Measurements from ENCODE around the gene C1orf141.

Gene C1orf141

DNA sequence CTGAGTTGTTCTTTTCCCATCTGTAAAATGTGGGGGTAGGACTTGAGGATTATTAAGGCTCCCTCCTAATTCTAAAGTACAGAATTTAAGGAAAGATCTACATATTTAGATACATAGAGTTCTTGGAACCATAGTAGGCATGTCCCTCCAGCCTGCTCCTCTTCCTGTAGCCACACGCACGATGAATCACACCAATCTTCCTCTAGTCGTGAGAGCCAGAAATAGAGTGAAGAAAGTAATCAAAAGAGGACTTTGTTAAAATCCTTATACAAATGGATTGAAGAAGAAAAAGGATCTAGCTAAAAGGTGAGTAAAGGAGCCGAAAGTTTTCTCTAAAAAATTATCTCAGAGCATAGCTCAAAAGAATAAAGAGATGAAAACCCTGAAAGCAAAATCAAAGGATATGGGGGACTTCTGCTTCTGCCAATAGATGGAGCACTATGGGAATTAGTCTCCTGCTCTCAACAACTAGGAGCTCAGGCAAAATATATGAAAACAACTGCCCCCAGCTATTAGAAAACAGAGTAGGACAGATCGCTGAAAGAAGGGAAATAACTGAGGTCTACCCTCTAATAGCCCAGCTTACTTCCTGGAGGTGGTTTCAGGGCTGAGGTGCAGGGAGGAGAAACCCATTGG lies 8.5 kb downstream of the C1orf141 start:
- Mint-ChIP-seq H3K36me3 (no peaks in the 10 kb centered on the region), H3K4me3 (no peak overlapping the region), H3K27ac (no peak overlapping the region), H3K9me3 (no peaks in the 10 kb centered on the region), H3K27me3 (no peaks in the 10 kb centered on the region), H3K4me1 (peaks cover 14% of the 10 kb centered on the region)

DNA sequence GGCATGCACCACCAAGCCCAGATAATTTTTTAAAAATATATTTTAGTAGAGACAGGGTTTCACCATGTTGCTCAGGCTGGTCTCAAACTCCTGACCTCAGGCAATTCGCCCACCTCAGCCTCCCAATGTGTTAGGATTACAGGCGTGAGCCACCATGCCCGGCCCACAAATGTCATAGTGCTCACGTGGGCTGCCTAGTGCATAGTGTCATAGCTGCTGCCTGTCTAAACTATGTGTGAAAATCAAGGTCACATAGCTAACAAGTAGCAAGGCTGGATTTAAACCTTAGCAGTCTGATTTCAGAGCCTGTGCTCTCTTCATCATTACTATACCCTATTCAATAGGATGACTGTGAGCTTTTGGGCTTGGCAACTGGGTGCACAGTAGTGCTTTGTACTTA lies 10.3 kb downstream of the C1orf141 start:
- Mint-ChIP-seq H3K4me3 (no peak overlapping the region), H3K9me3 (peaks cover 2% of the 10 kb centered on the region), H3K36me3 (no peaks in the 10 kb centered on the region), H3K27ac (no peak overlapping the region), H3K4me1 (peaks cover 16% of the 10 kb centered on the region), H3K27me3 (no peaks in the 10 kb centered on the region)

DNA sequence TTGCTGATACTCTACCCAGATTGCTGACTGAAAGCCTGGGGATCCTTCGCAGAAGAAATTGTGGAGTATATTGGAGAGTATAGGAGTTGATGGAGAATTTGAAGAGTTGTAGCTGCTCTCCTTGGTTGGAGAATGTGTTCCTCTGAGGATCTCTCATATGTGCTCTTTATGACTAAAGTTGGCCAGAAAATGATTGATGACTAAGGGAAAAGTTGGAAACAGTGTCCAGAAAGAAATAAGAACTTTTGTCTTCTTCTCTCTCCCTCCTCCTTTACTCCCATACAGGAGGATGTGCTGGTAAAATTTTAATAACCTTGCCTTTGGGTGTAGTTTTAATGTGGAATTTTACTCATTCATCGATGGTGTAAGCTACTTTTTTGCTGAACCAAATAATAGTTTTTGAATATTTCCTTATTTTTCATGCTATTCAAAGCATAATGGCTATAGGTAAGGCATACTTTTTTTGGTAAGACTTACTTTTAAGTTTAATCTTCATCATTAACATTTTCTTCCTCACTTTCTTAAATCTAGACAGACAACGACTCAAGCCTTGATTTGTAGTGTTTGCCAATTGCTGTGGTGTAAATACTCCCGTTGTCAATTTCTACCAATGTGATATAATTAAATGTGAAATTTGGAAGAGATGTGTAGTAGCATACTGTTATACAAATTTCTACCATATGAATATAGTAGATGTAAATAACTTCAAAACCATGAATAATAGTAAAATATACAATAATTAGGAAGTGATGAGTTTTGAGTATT lies 13.7 kb downstream of the C1orf141 start:
- no peak overlapping the region for H3K4me3 Mint-ChIP-seq
- peaks cover 5% of the 10 kb centered on the region for H3K9me3 Mint-ChIP-seq
- H3K27ac Mint-ChIP-seq, result no peak overlapping the region
- H3K4me1 Mint-ChIP-seq, result peaks cover 28% of the 10 kb centered on the region
- H3K27me3 Mint-ChIP-seq, result no peaks in the 10 kb centered on the region
- H3K36me3 Mint-ChIP-seq, result no peaks in the 10 kb centered on the region

GRCh38 chr1:67118646-67119045 lies 16.1 kb downstream of the C1orf141 start:
- no peaks in the 10 kb centered on the region for H3K27me3 Mint-ChIP-seq
- peaks cover 26% of the 10 kb centered on the region for H3K4me1 Mint-ChIP-seq
- H3K4me3 Mint-ChIP-seq, result no peak overlapping the region
- H3K27ac Mint-ChIP-seq, result no peak overlapping the region
- H3K9me3 Mint-ChIP-seq, result peaks cover 10% of the 10 kb centered on the region
- peaks cover 2% of the 10 kb centered on the region for H3K36me3 Mint-ChIP-seq

DNA sequence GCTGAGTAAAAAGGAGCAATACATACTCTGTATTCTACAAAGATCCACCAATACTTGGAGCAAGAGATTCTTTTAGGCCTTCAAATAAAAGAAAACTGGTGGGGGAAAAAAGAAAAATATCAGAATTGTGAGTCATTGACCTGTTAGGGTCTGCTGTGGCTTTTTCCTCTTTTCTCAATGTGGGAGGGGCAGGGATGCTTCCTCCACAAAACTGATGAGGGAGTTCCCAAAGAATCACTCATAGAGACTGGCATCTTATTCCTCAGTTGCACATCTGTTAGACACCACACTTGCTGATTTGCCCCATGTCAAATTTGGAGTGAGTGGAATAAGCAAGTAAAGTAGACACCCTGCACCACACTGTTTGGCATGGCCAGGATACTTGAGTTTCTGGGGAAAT lies 16.6 kb downstream of the C1orf141 start:
- no peak overlapping the region for H3K27ac Mint-ChIP-seq
- peaks cover 26% of the 10 kb centered on the region for H3K4me1 Mint-ChIP-seq
- peaks cover 2% of the 10 kb centered on the region for H3K36me3 Mint-ChIP-seq
- H3K9me3 Mint-ChIP-seq, result peaks cover 10% of the 10 kb centered on the region
- no peaks in the 10 kb centered on the region for H3K27me3 Mint-ChIP-seq
- H3K4me3 Mint-ChIP-seq, result no peak overlapping the region

- Mint-ChIP-seq H3K4me3 (no peak overlapping the region), H3K27me3 (no peaks in the 10 kb centered on the region), H3K27ac (no peak overlapping the region), H3K36me3 (peaks cover 4% of the 10 kb centered on the region), H3K4me1 (peaks cover 18% of the 10 kb centered on the region), H3K9me3 (peaks cover 5% of the 10 kb centered on the region)
Measured at GRCh38 chr1:67114162-67114561, 20.6 kb downstream of the C1orf141 start.

DNA sequence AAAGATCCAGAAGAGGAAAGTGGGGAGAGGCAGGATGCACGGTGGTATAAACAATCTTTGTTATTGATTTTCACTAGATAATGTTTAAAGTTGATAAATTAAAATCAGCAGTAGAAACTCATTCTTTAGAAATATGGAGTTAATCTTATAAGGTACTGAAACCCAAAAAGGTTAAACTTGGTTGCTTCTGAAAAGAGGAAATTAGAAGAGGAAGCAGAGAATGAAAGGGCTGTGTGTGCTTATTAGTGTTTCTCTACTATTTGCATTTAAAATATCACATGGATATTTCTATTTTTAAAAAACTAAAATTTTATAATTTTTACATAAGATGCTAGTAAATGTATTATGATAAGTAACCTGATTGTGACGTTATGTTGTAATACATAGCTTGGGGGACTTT lies 24.4 kb downstream of the C1orf141 start:
- H3K27ac Mint-ChIP-seq, result no peak overlapping the region
- no peak overlapping the region for H3K4me3 Mint-ChIP-seq

GRCh38 chr1:67105508-67105907 lies 29.3 kb downstream of the C1orf141 start:
- H3K9me3 Mint-ChIP-seq, result no peaks in the 10 kb centered on the region
- no peak overlapping the region for H3K4me3 Mint-ChIP-seq

More for the DNA sequence above, 24.4 kb downstream of the C1orf141 start:
- Mint-ChIP-seq H3K36me3 (peaks cover 4% of the 10 kb centered on the region), H3K9me3 (peaks cover 5% of the 10 kb centered on the region), H3K4me1 (peaks cover 4% of the 10 kb centered on the region), H3K27me3 (no peaks in the 10 kb centered on the region)

DNA sequence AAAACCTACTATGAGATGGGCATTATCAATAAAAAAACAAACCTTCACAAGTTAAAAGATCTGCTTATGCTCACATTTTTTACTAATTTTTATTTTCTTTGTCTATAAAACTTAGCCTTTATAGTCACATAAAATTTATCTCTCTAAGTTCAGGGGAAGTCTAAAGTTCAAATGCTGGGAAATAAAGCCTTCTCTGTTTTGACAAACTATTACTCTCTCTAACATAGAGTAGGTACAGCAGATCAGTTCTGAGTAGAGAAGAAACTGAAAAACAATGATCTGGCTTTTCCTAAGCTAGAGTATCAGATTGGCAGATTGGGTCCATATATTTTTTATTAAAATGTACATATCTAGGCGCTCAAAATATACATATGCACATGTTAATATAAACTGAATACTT lies 31.2 kb downstream of the C1orf141 start:
- peaks cover 11% of the 10 kb centered on the region for H3K4me1 Mint-ChIP-seq
- no peaks in the 10 kb centered on the region for H3K36me3 Mint-ChIP-seq
- no peak overlapping the region for H3K4me3 Mint-ChIP-seq
- no peaks in the 10 kb centered on the region for H3K27me3 Mint-ChIP-seq
- H3K9me3 Mint-ChIP-seq, result no peaks in the 10 kb centered on the region
- H3K27ac Mint-ChIP-seq, result no peak overlapping the region

More at GRCh38 chr1:67105508-67105907, 29.3 kb downstream of the C1orf141 start:
- Mint-ChIP-seq H3K4me1 (peaks cover 15% of the 10 kb centered on the region), H3K27ac (no peak overlapping the region), H3K27me3 (no peaks in the 10 kb centered on the region), H3K36me3 (no peaks in the 10 kb centered on the region)

GRCh38 chr1:67100833-67101232 lies 33.9 kb downstream of the C1orf141 start:
- no peaks in the 10 kb centered on the region for H3K27me3 Mint-ChIP-seq
- H3K4me1 Mint-ChIP-seq, result peaks cover 11% of the 10 kb centered on the region
- no peaks in the 10 kb centered on the region for H3K36me3 Mint-ChIP-seq
- H3K27ac Mint-ChIP-seq, result no peak overlapping the region
- no peak overlapping the region for H3K4me3 Mint-ChIP-seq
- H3K9me3 Mint-ChIP-seq, result no peaks in the 10 kb centered on the region

DNA sequence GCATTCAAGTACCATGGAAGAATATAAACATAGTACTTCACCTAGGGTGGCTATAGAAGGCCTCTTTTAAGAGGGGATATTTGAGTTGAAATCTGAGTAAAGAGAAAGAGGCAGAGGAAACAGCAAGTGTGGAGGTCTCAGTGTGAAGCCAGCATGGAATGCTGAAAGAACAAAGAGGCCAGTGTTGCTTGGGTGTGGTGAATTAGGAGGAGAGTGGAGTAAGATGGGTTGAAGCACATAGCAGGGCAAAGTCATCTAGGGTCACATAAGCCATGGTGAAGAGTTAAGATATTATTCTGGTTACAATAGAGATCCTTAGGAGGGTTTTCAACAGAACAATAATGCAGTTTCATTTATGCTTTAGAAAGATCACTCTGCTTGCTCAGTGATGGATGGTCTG lies 37.5 kb downstream of the C1orf141 start:
- Mint-ChIP-seq H3K4me1 (peaks cover 11% of the 10 kb centered on the region), H3K4me3 (no peak overlapping the region), H3K9me3 (no peaks in the 10 kb centered on the region), H3K27me3 (peaks cover 1% of the 10 kb centered on the region), H3K36me3 (no peaks in the 10 kb centered on the region), H3K27ac (no peak overlapping the region)

DNA sequence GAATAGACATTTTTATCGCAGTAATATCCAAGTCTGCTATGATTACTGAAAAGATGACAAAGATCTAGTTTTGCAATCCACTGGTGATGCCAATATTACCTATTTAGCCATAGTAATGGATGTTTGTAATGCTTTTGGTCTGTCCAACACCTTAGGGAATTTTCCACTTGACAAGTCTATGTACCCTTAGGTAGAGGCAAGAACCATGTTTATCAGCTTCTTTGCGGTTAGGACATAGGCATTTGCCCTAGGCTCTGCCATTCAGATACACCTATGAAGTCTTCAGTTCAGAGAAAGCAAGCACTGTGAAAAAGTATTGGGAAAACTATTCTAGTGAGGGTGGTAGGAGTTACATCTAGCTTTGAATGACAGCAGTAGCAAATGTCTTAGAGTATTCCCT lies 40.6 kb downstream of the C1orf141 start:
- Mint-ChIP-seq H3K4me1 (no peaks in the 10 kb centered on the region), H3K9me3 (no peaks in the 10 kb centered on the region), H3K27ac (no peak overlapping the region)

GRCh38 chr1:67089685-67090208 lies 45.0 kb downstream of the C1orf141 start:
- Mint-ChIP-seq H3K27me3 (no peaks in the 10 kb centered on the region), H3K36me3 (no peaks in the 10 kb centered on the region), H3K4me1 (no peaks in the 10 kb centered on the region), H3K9me3 (no peaks in the 10 kb centered on the region), H3K4me3 (no peak overlapping the region), H3K27ac (no peak overlapping the region)

More for the DNA sequence above, 40.6 kb downstream of the C1orf141 start:
- H3K27me3 Mint-ChIP-seq, result peaks cover 1% of the 10 kb centered on the region
- H3K4me3 Mint-ChIP-seq, result no peak overlapping the region
- no peaks in the 10 kb centered on the region for H3K36me3 Mint-ChIP-seq

DNA sequence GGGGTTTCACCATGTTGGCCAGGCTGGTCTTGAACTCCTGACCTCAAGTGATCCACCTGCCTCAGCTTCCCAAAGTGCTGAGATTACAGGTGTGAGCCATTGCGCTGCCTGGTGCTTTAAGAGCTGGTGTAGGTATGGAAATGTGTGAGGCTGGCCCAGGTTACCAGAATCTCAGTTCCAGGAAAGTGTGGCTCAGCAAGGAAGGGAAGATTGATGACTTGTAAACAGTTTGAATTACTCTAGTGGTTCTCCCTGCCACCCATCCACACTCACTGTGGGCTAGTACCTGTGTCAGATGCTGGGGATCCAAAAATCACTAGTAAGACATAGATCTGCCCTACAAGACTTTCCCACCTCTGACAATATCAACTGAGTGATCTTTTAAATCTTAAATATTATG lies 46.3 kb downstream of the C1orf141 start:
- H3K36me3 Mint-ChIP-seq, result no peaks in the 10 kb centered on the region
- H3K9me3 Mint-ChIP-seq, result no peaks in the 10 kb centered on the region
- H3K27ac Mint-ChIP-seq, result no peak overlapping the region
- no peak overlapping the region for H3K4me3 Mint-ChIP-seq
- H3K27me3 Mint-ChIP-seq, result no peaks in the 10 kb centered on the region
- no peaks in the 10 kb centered on the region for H3K4me1 Mint-ChIP-seq

GRCh38 chr1:67085326-67085725 lies 49.4 kb downstream of the C1orf141 start:
- H3K4me3 Mint-ChIP-seq, result no peak overlapping the region
- no peaks in the 10 kb centered on the region for H3K36me3 Mint-ChIP-seq
- H3K4me1 Mint-ChIP-seq, result no peaks in the 10 kb centered on the region
- no peaks in the 10 kb centered on the region for H3K27me3 Mint-ChIP-seq
- H3K9me3 Mint-ChIP-seq, result no peaks in the 10 kb centered on the region
- H3K27ac Mint-ChIP-seq, result no peak overlapping the region

- Mint-ChIP-seq H3K4me1 (no peaks in the 10 kb centered on the region), H3K9me3 (no peaks in the 10 kb centered on the region), H3K4me3 (no peak overlapping the region), H3K36me3 (no peaks in the 10 kb centered on the region), H3K27me3 (no peaks in the 10 kb centered on the region), H3K27ac (no peak overlapping the region)
Measured at GRCh38 chr1:67084765-67085318, 49.9 kb downstream of the C1orf141 start.

Measured in activated naive CD4-positive, alpha-beta T cell treated with anti-CD3 and anti-CD28 coated beads, Interleukin-2, amount 50 U/mL, for 24 hours (primary cell).